Stimulated activated CD4-positive, alpha-beta T cell treated with anti-CD3 and anti-CD28 coated beads, Interleukin-15, amount 100 ng/mL, for 48 hours (primary cell): Measurements from ENCODE around the gene ACOT11.

Experiments
- DNase-seq, 2 donors: peaks; one replicate each; pipeline ENCODE4 v3.0.0-alpha.2; 2020; ENCODE audit warnings: low read depth in 2 of 2

Gene ACOT11

GRCh38 chr1:54645806-54646676 is 98.0 kb downstream of the ACOT11 start:
- DNase-seq, result no peak

DNA sequence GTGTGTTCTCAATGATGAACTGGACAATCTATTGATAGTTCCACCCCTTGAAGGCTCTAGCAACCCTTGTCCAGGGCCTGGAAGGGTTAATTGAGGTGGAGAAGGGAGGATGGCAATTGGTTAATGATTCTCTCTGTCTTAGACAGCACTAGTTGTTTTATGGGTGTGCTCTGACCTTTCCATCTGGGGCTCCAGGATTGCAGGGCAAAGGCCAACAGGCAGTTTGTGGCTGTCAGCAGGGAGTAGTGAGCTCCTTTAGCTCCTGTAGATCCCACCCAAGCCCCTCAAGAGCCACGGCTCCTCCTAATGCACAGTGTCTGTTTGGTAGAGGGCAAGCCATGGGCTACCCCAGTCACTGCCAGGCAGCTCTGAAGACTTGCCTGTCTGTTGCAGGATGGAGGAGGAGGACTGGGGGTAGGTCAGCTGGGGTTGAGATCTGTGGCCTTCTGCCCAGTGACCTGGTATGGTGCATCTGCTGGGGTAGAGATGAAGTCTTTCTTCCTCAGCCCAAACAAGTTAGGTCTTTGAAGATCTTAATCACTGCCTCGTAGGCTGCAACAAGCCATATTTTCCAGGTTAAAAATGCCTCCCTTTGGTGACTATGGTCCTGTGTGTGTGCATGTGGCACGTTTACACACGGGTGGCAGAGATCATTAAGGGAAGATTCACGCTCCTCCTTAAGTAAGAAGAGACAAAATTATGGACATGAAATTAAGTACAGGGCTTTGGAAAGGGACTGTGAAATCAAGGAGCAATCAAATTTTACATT is 101.3 kb downstream of the ACOT11 start:
- DNase-seq, result no peak

- no peak for DNase-seq
These were observed 101.9 kb downstream of the ACOT11 start for GRCh38 chr1:54649921-54650320.

- DNase-seq, result no peak
These were observed 102.4 kb downstream of the ACOT11 start for GRCh38 chr1:54650417-54650816.

GRCh38 chr1:54651608-54652007 is 103.6 kb downstream of the ACOT11 start:
- DNase-seq, result no peak

DNA sequence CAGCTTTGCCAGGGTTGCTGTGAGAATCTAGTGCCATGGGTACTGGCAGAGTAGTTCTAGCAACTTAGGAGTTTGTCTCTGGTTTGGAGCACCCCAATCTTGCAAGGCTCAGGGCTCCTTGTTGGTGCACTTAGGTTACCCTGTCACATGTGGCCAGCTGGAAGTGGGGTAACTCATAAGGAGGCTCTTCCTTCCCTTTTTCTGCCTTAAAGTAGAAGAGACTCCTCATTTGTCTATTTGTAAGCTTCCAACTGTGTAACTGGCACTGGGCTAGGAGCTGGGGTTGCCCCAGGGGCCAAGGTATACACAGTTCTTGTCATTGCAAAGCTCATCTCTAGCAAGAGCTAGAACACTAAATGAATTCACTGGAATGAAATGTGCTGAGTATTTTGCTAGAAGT is 104.1 kb downstream of the ACOT11 start:
- DNase-seq, result no peak

DNA sequence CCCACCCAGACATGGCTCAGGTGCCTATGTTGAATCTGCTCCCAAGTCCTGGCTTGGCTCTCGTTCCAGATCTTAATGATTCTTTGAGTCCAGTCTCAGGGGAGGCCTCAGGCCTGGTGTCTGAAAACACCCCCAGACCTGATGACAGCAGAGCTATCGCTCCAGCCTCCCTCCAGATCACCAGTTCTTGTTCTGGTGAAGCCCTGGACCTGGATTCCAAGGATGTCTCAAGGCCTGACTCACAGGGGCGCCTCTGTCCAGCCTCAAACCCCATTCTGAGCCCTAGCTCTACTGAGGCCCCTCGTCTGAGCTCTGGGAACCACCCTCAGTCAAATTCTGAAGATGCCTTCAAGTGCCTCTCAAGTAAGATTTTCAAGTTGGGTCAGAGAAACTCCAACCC is 105.0 kb downstream of the ACOT11 start:
- no peak for DNase-seq

DNA sequence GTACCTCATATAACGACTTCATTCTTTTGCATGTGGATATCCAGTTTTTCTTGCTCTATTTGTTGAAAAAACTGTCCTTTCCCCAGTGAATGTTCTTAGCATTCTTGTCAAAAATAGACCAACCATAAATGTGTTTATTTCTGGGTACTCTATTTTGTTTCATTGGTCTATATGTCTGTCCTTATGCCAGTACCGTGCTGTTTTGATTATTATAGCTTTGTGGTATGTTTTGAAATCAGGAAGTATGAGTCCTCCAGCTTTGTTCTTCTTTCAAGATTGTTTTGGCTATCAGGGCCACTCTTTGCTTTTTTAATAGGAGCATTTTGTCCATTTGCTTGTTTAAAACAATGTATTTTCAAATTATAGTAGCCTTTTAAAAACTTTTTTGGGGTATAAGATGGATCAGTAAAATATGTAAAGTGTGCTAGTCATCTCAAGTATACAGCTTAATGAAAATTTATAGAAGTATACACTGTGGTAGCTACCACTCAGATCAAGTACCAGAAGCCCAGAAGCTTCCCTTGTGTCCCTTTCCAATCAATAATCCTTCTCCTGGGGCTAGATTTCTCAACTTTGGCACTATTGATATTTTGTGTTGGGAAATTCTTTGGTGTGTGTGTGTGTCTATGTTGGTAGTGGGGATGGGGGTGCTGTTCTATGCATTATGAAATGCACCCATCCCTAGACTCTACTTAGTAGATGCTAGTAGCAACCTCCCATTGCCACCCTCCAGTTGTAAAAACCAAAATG is 110.3 kb downstream of the ACOT11 start:
- no peak for DNase-seq
